CD8-positive, alpha-beta memory T cell (primary cell): Measurements from ENCODE around the gene ZNF391. TPM values are rescaled to one million over a fixed set of nuclear protein-coding genes. Genes with fewer than 3 reads are reported as not detected.
"Not testable (repeated sequence)": the region's sequence is repeated elsewhere in the genome, so short reads cannot be mapped to it uniquely, and the experiment has no call there.

Experiments
- CTCF ChIA-PET: fragments of 350-600 bp; sonication (Branson Sonifier 250); formaldehyde crosslinking; loops from one replicate; lab custom pipeline; 2021; ENCODE audit warnings: antibody characterized with exemption; lab: Charles Lee
- POLR2A ChIA-PET: fragments of 350-600 bp; sonication (Branson Sonifier 250); formaldehyde crosslinking; loops from one replicate; lab custom pipeline; 2021; ENCODE audit warnings: antibody characterized with exemption; lab: Charles Lee
- DNase-seq, 5 donors: peaks; one replicate each; pipeline versions ENCODE4 v3.0.0 to v3.0.0-alpha.2; 2020 to 2022; ENCODE audit warnings: mixed read lengths in 1 of 5
- H3K27ac ChIP-seq: one replicate; pipeline ENCODE4 v1.7.0; 2013; ENCODE audit warnings: low read depth, mild to moderate bottlenecking, low read length, moderate library complexity
- H3K27me3 ChIP-seq: 2 replicates; pipeline ENCODE4 v1.7.0; 2013; ENCODE audit warnings: low read length, mild to moderate bottlenecking; ENCODE audit not compliant: insufficient read depth, poor library complexity, severe bottlenecking
- H3K36me3 ChIP-seq: 2 replicates; pipeline ENCODE4 v1.7.0; 2013; ENCODE audit warnings: mild to moderate bottlenecking, low read length, moderate library complexity; ENCODE audit not compliant: insufficient read depth
- H3K4me1 ChIP-seq: 2 replicates; pipeline ENCODE4 v1.7.0; 2013; ENCODE audit warnings: mild to moderate bottlenecking, low read length, moderate library complexity; ENCODE audit not compliant: insufficient read depth
- H3K4me3 ChIP-seq: 2 replicates; pipeline ENCODE4 v1.7.0; 2013; ENCODE audit warnings: mild to moderate bottlenecking, low read length
- H3K9me3 ChIP-seq: 2 replicates; pipeline ENCODE4 v1.7.0; 2013; ENCODE audit warnings: mild to moderate bottlenecking, low read length
- H3K27ac Mint-ChIP-seq, 8 donors: one replicate each; pipeline ENCODE4 v1.8.0; 2020 to 2021; ENCODE audit warnings: mixed read lengths in 8 of 8, mild to moderate bottlenecking in 6 of 8, inconsistent platforms in 3 of 8, moderate library complexity in 3 of 8
- H3K27me3 Mint-ChIP-seq, 2 donors: one replicate each; pipeline ENCODE4 v1.8.0; 2020 to 2021; ENCODE audit warnings: mixed read lengths in 2 of 2, mild to moderate bottlenecking in 1 of 2, moderate library complexity in 1 of 2
- H3K36me3 Mint-ChIP-seq, 3 donors: one replicate each; pipeline ENCODE4 v1.8.0; 2020 to 2021; ENCODE audit warnings: mixed read lengths in 3 of 3, inconsistent platforms in 1 of 3, mild to moderate bottlenecking in 1 of 3
- H3K4me1 Mint-ChIP-seq, 3 donors: one replicate each; pipeline ENCODE4 v1.8.0; 2020 to 2021; ENCODE audit warnings: mixed read lengths in 3 of 3, inconsistent platforms in 1 of 3, mild to moderate bottlenecking in 1 of 3
- H3K4me3 Mint-ChIP-seq, 7 donors: one replicate each; pipeline ENCODE4 v1.8.0; 2020 to 2021; ENCODE audit warnings: mixed read lengths in 7 of 7, mild to moderate bottlenecking in 6 of 7, moderate library complexity in 4 of 7, inconsistent platforms in 2 of 7
- H3K9me3 Mint-ChIP-seq, 5 donors: one replicate each; pipeline ENCODE4 v1.8.0; 2020 to 2022; ENCODE audit warnings: mixed read lengths in 5 of 5, mild to moderate bottlenecking in 3 of 5, moderate library complexity in 2 of 5, inconsistent platforms in 1 of 5
- polyA plus RNA-seq: library from polyadenylated mRNA; unstranded; fragments of 300-500 nt; fragmentation: Illumina TruSeq; gene quantifications from one replicate; pipeline ENCODE4 v1.2.3, GENCODE V29; 2021
- total RNA-seq, 2 experiments: library from RNA; stranded (reverse); gene quantifications; one replicate each; pipeline ENCODE4 v1.2.3, GENCODE V29; 2021

Gene ZNF391
- total and polyA plus RNA-seq, 3 experiments from 2014 or later: 1.6 to 3.7 (median 2.9) TPM

- peaks cover 17% of the 10 kb centered on the region for H3K4me1 ChIP-seq
- POLR2A ChIA-PET: no interaction called here
- H3K4me1 Mint-ChIP-seq: peaks cover 17 to 25% (median 22%) of the 10 kb centered on the region in 3 donors
- peak overlapping the region; percentile 61 for H3K4me3 ChIP-seq
- H3K4me3 Mint-ChIP-seq: peak overlapping the region; percentile 84 to 96 (median 90)
- H3K36me3 ChIP-seq: no peaks in the 10 kb centered on the region
- peak overlapping the region; percentile 33 for H3K27ac ChIP-seq
- peaks cover 0 to 3% (median 0%) of the 10 kb centered on the region in 3 donors for H3K36me3 Mint-ChIP-seq
- peak overlapping the region in 7 of 8 donors; percentile 0 to 92 (median 66) for H3K27ac Mint-ChIP-seq
- no peaks in the 10 kb centered on the region for H3K9me3 Mint-ChIP-seq
- peak in 1 of 5 donors; percentile 17 for DNase-seq
- CTCF ChIA-PET: no interaction called here
- H3K27me3 ChIP-seq: no peaks in the 10 kb centered on the region
- no peaks in the 10 kb centered on the region for H3K9me3 ChIP-seq
- H3K27me3 Mint-ChIP-seq: peaks cover 9 to 30% of the 10 kb centered on the region in 2 donors
Observed at GRCh38 chr6:27375613-27376079, 12.9 kb upstream of the ZNF391 start.

- H3K27ac Mint-ChIP-seq, H3K27me3 ChIP-seq, H3K27ac ChIP-seq, H3K9me3 ChIP-seq, POLR2A ChIA-PET, DNase-seq, H3K36me3 ChIP-seq, H3K4me3 Mint-ChIP-seq, H3K4me3 ChIP-seq, CTCF ChIA-PET: not testable (repeated sequence)
- peaks cover 16 to 37% of the 10 kb centered on the region in 2 donors for H3K27me3 Mint-ChIP-seq
- peaks cover 17% of the 10 kb centered on the region for H3K4me1 ChIP-seq
- peaks cover 17 to 25% (median 22%) of the 10 kb centered on the region in 3 donors for H3K4me1 Mint-ChIP-seq
- H3K36me3 Mint-ChIP-seq: peaks cover 0 to 11% (median 2%) of the 10 kb centered on the region in 3 donors
- peaks cover 0 to 12% (median 8%) of the 10 kb centered on the region in 5 donors for H3K9me3 Mint-ChIP-seq
Observed at GRCh38 chr6:27378406-27378805, 10.2 kb upstream of the ZNF391 start.

GRCh38 chr6:27381001-27381400, 7.6 kb upstream of the ZNF391 start:
- H3K27ac ChIP-seq, H3K27ac Mint-ChIP-seq, POLR2A ChIA-PET, DNase-seq, H3K4me1 Mint-ChIP-seq, H3K4me1 ChIP-seq, H3K27me3 ChIP-seq, H3K4me3 ChIP-seq, H3K9me3 ChIP-seq, H3K36me3 ChIP-seq, H3K4me3 Mint-ChIP-seq: not testable (repeated sequence)
- peaks cover 16 to 36% of the 10 kb centered on the region in 2 donors for H3K27me3 Mint-ChIP-seq
- H3K36me3 Mint-ChIP-seq: peaks cover 0 to 13% (median 0%) of the 10 kb centered on the region in 3 donors
- H3K9me3 Mint-ChIP-seq: peaks cover 0 to 15% (median 9%) of the 10 kb centered on the region in 5 donors
- CTCF ChIA-PET: interaction anchor here (0.6 kb wide), 1 partner anchor 495 kb away, joined by 4 read pairs; no protein-coding TSS in a partner anchor

- Mint-ChIP-seq H3K36me3 (peaks cover 0 to 13% (median 0%) of the 10 kb centered on the region in 3 donors), H3K27me3 (peaks cover 16 to 30% of the 10 kb centered on the region in 2 donors), H3K4me1 (peaks cover 1 to 4% (median 2%) of the 10 kb centered on the region in 3 donors), H3K4me3 (no peak overlapping the region), H3K27ac (no peak overlapping the region), H3K9me3 (peaks cover 0 to 15% (median 9%) of the 10 kb centered on the region in 5 donors)
- no peak overlapping the region for H3K4me3 ChIP-seq
- ChIA-PET CTCF (no interaction called here), POLR2A (no interaction called here)
- no peaks in the 10 kb centered on the region for H3K9me3 ChIP-seq
- no peak for DNase-seq
- no peaks in the 10 kb centered on the region for H3K36me3 ChIP-seq
- no peaks in the 10 kb centered on the region for H3K4me1 ChIP-seq
- H3K27me3 ChIP-seq: no peaks in the 10 kb centered on the region
- H3K27ac ChIP-seq: no peak overlapping the region
Observed at GRCh38 chr6:27383011-27383410, 5.5 kb upstream of the ZNF391 start.

GRCh38 chr6:27383481-27383880, 5.1 kb upstream of the ZNF391 start:
- Histone ChIP-seq H3K27ac (no peak overlapping the region), H3K27me3 (no peaks in the 10 kb centered on the region), H3K36me3 (no peaks in the 10 kb centered on the region), H3K9me3 (no peaks in the 10 kb centered on the region), H3K4me1 (no peaks in the 10 kb centered on the region), H3K4me3 (no peak overlapping the region)
- no peak overlapping the region for H3K27ac Mint-ChIP-seq
- DNase-seq: no peak
- no peak overlapping the region for H3K4me3 Mint-ChIP-seq
- peaks cover 0 to 13% (median 1%) of the 10 kb centered on the region in 3 donors for H3K36me3 Mint-ChIP-seq
- H3K4me1 Mint-ChIP-seq: peaks cover 6 to 9% (median 7%) of the 10 kb centered on the region in 3 donors
- ChIA-PET POLR2A (no interaction called here), CTCF (interaction anchor here (0.5 kb wide), 1 partner anchor 83 kb away, joined by 3 read pairs; no protein-coding TSS in a partner anchor)
- H3K27me3 Mint-ChIP-seq: peaks cover 16 to 25% of the 10 kb centered on the region in 2 donors
- peaks cover 0 to 15% (median 9%) of the 10 kb centered on the region in 5 donors for H3K9me3 Mint-ChIP-seq

GRCh38 chr6:27392623-27393022, 4.1 kb downstream of the ZNF391 start:
- H3K4me3 Mint-ChIP-seq: no peak overlapping the region
- CTCF ChIA-PET: no interaction called here

GRCh38 chr6:27394073-27394472, 5.5 kb downstream of the ZNF391 start:
- no peaks in the 10 kb centered on the region for H3K36me3 ChIP-seq
- no peaks in the 10 kb centered on the region for H3K4me1 ChIP-seq
- Mint-ChIP-seq H3K4me3 (no peak overlapping the region), H3K27me3 (peaks cover 0 to 5% of the 10 kb centered on the region in 2 donors), H3K36me3 (peaks cover 11 to 36% (median 18%) of the 10 kb centered on the region in 3 donors), H3K9me3 (peaks cover 0 to 11% (median 9%) of the 10 kb centered on the region in 5 donors), H3K27ac (no peak overlapping the region), H3K4me1 (peaks cover under 1 to 10% (median 8%) of the 10 kb centered on the region in 3 donors)
- no peak for DNase-seq
- ChIA-PET CTCF (no interaction called here), POLR2A (no interaction called here)
- no peaks in the 10 kb centered on the region for H3K27me3 ChIP-seq
- H3K4me3 ChIP-seq: no peak overlapping the region
- H3K27ac ChIP-seq: no peak overlapping the region
- H3K9me3 ChIP-seq: no peaks in the 10 kb centered on the region

More at GRCh38 chr6:27392623-27393022, 4.1 kb downstream of the ZNF391 start:
- Mint-ChIP-seq H3K36me3 (peaks cover 8 to 24% (median 15%) of the 10 kb centered on the region in 3 donors), H3K27me3 (peaks cover 0 to 5% of the 10 kb centered on the region in 2 donors), H3K27ac (no peak overlapping the region), H3K4me1 (peaks cover 13 to 22% (median 21%) of the 10 kb centered on the region in 3 donors), H3K9me3 (peaks cover 0 to 8% (median 4%) of the 10 kb centered on the region in 5 donors)
- POLR2A ChIA-PET: no interaction called here
- no peak for DNase-seq
- no peaks in the 10 kb centered on the region for H3K36me3 ChIP-seq
- H3K9me3 ChIP-seq: no peaks in the 10 kb centered on the region
- H3K4me3 ChIP-seq: no peak overlapping the region
- no peaks in the 10 kb centered on the region for H3K4me1 ChIP-seq
- H3K27ac ChIP-seq: no peak overlapping the region
- no peaks in the 10 kb centered on the region for H3K27me3 ChIP-seq

GRCh38 chr6:27400877-27401642, 12.5 kb downstream of the ZNF391 start:
- no peak overlapping the region for H3K27ac ChIP-seq
- H3K27ac Mint-ChIP-seq: no peak overlapping the region
- H3K27me3 Mint-ChIP-seq: peaks cover 7 to 16% of the 10 kb centered on the region in 2 donors
- H3K4me3 Mint-ChIP-seq: no peak overlapping the region
- ChIA-PET CTCF (no interaction called here), POLR2A (no interaction called here)
- peaks cover 19% of the 10 kb centered on the region for H3K9me3 ChIP-seq
- no peaks in the 10 kb centered on the region for H3K4me1 Mint-ChIP-seq
- no peak for DNase-seq
- no peak overlapping the region for H3K4me3 ChIP-seq
- peaks cover 35 to 56% (median 53%) of the 10 kb centered on the region in 5 donors for H3K9me3 Mint-ChIP-seq
- peaks cover 24 to 68% (median 44%) of the 10 kb centered on the region in 3 donors for H3K36me3 Mint-ChIP-seq
- no peaks in the 10 kb centered on the region for H3K27me3 ChIP-seq
- no peaks in the 10 kb centered on the region for H3K4me1 ChIP-seq
- H3K36me3 ChIP-seq: peaks cover 3% of the 10 kb centered on the region
